HepG2 (cell line): ENCODE measurements around the gene KIAA1217. TPM values are rescaled to one million over a fixed set of nuclear protein-coding genes. Genes with fewer than 3 reads are reported as not detected.
A peak's percentile ranks its signal among the peaks of the same experiment; 100 is the strongest.

ENCODE experiments used
- GPN1 ChIP-seq: sonication (generic); formaldehyde crosslinking; IDR thresholded peaks from 2 replicates; pipeline ENCODE4 v1.5.1; 2020; ENCODE audit warnings: missing genetic modification reagents, borderline replicate concordance
- HDAC2 ChIP-seq: sonication (generic); formaldehyde crosslinking; IDR thresholded peaks from 2 replicates; pipeline ENCODE4 v1.4.0; 2020; ENCODE audit warnings: missing genetic modification reagents
- PITX1 ChIP-seq: sonication (generic); formaldehyde crosslinking; IDR thresholded peaks from 2 replicates; pipeline ENCODE4 v1.5.1; 2020; ENCODE audit warnings: mild to moderate bottlenecking, missing genetic modification reagents
- ZNF562 ChIP-seq: sonication (generic); formaldehyde crosslinking; IDR thresholded peaks from 2 replicates; pipeline ENCODE4 v1.8.0; 2022; ENCODE audit warnings: missing genetic modification reagents, borderline replicate concordance
- ZNF572 ChIP-seq: sonication (generic); formaldehyde crosslinking; IDR thresholded peaks from 2 replicates; pipeline ENCODE4 v1.5.1; 2020; ENCODE audit warnings: mild to moderate bottlenecking, missing genetic modification reagents
- ZNF800 ChIP-seq: sonication (generic); formaldehyde crosslinking; IDR thresholded peaks from 2 replicates; pipeline ENCODE4 v1.4.0; 2020; ENCODE audit warnings: missing genetic modification reagents
- polyA plus RNA-seq, 8 experiments: library from polyadenylated mRNA; depleted of rRNA in 3 of 8; stranded (reverse) in 7 of 8; unstranded in 1 of 8; fragments of >200 nt; fragmentation: Illumina TruSeq in 4 of 8; extraction: Trizol in 4 of 8; gene quantifications; 2 replicates each; pipeline versions ENCODE4 v1.2.1 to v1.2.3, GENCODE V29; 2011 to 2016; ENCODE audit warnings: low read depth in 4 of 8, missing spikeins in 1 of 8, mixed read lengths in 1 of 8; ENCODE audit not compliant: insufficient read depth in 1 of 8
- total RNA-seq, 5 experiments: library from RNA; depleted of rRNA; stranded (reverse); fragments of >200 nt; fragmentation: Illumina TruSeq; extraction: Trizol; gene quantifications; 2 replicates each; pipeline ENCODE4 v1.2.3, GENCODE V29; 2016; ENCODE audit warnings: low read depth in 1 of 5
- TF ChIP-seq, protein P1 (sequence below): IDR thresholded peaks from 2 replicates; pipeline ENCODE4 v1.6.1; 2016; ENCODE audit warnings: low read depth, control low read depth
- TF ChIP-seq, protein P2 (sequence below): sonication (generic); formaldehyde crosslinking; IDR thresholded peaks from 2 replicates; pipeline ENCODE4 v1.5.1; 2020; ENCODE audit warnings: mild to moderate bottlenecking, missing genetic modification reagents, moderate library complexity

The KIAA1217 gene
- total and polyA plus RNA-seq, 2 of the 13 experiments (the other 11 are each of a cell fraction or from before 2014, with no cell fraction given): 4.6 to 10.9 TPM

- TF ChIP-seq, protein P1, sequence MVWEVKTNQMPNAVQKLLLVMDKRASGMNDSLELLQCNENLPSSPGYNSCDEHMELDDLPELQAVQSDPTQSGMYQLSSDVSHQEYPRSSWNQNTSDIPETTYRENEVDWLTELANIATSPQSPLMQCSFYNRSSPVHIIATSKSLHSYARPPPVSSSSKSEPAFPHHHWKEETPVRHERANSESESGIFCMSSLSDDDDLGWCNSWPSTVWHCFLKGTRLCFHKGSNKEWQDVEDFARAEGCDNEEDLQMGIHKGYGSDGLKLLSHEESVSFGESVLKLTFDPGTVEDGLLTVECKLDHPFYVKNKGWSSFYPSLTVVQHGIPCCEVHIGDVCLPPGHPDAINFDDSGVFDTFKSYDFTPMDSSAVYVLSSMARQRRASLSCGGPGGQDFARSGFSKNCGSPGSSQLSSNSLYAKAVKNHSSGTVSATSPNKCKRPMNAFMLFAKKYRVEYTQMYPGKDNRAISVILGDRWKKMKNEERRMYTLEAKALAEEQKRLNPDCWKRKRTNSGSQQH (CRISPR knock-in tag): no peak
- TF ChIP-seq PITX1 (CRISPR knock-in tag) (peak; percentile 32), ZNF562 (CRISPR knock-in tag) (no peak), ZNF572 (CRISPR knock-in tag) (0 out of 2 replicates have a peak, but pooled peaks have one; percentile 15), HDAC2 (CRISPR knock-in tag) (0 out of 2 replicates have a peak, but pooled peaks have one; percentile 10), ZNF800 (CRISPR knock-in tag) (0 out of 2 replicates have a peak, but pooled peaks have one; percentile 17), GPN1 (CRISPR knock-in tag) (0 out of 2 replicates have a peak, but pooled peaks have one; percentile 34)
- TF ChIP-seq, protein P2, sequence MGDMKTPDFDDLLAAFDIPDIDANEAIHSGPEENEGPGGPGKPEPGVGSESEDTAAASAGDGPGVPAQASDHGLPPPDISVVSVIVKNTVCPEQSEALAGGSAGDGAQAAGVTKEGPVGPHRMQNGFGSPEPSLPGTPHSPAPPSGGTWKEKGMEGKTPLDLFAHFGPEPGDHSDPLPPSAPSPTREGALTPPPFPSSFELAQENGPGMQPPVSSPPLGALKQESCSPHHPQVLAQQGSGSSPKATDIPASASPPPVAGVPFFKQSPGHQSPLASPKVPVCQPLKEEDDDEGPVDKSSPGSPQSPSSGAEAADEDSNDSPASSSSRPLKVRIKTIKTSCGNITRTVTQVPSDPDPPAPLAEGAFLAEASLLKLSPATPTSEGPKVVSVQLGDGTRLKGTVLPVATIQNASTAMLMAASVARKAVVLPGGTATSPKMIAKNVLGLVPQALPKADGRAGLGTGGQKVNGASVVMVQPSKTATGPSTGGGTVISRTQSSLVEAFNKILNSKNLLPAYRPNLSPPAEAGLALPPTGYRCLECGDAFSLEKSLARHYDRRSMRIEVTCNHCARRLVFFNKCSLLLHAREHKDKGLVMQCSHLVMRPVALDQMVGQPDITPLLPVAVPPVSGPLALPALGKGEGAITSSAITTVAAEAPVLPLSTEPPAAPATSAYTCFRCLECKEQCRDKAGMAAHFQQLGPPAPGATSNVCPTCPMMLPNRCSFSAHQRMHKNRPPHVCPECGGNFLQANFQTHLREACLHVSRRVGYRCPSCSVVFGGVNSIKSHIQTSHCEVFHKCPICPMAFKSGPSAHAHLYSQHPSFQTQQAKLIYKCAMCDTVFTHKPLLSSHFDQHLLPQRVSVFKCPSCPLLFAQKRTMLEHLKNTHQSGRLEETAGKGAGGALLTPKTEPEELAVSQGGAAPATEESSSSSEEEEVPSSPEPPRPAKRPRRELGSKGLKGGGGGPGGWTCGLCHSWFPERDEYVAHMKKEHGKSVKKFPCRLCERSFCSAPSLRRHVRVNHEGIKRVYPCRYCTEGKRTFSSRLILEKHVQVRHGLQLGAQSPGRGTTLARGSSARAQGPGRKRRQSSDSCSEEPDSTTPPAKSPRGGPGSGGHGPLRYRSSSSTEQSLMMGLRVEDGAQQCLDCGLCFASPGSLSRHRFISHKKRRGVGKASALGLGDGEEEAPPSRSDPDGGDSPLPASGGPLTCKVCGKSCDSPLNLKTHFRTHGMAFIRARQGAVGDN (CRISPR knock-in tag): peak; percentile 23; the same call in 1 of the 2 replicates
Observed at GRCh38 chr10:24465124-24465874, 256.4 kb downstream of the KIAA1217 start (continued).
